HL-60/S4 treated with retinoic acid at 250 ng/mL for 4 days and 3 days (cell line): ENCODE data around the gene CLDN11.

Source experiments
- in situ Hi-C: fragments of 300-500 bp; cut with MboI; formaldehyde crosslinking; loops from 2 replicates; pipeline ENCODE4 v1.7.0; 2022; ENCODE audit warnings: low sequenced_read_pairs

CLDN11 gene

GRCh38 chr3:170418422-170419398 lies at the start of gene CLDN11:
TSS of gene CLDN11 (plus strand) at chr3:170418868. CDS start at chr3:170419067, 199 bp downstream.
- in situ Hi-C loops = no loop called here

GRCh38 chr3:170368921-170369320 lies 49.7 kb upstream of the CLDN11 start:
- in situ Hi-C loops = no loop called here

- in situ Hi-C loops = no loop called here
These were observed 46.3 kb upstream of the CLDN11 start for GRCh38 chr3:170372190-170372879.

- in situ Hi-C loops = loop anchor here (25.0 kb wide), 1 partner anchor 521 kb away; the partner anchor contains the start of gene LRRC31
These were observed 35.1 kb upstream of the CLDN11 start for GRCh38 chr3:170383567-170383966.

- in situ Hi-C loops = loop anchor here (25.0 kb wide), 1 partner anchor 524 kb away; the partner anchor contains the start of gene LRRC31
These were observed 32.2 kb upstream of the CLDN11 start for GRCh38 chr3:170386468-170386867.

- in situ Hi-C loops = loop anchor here (25.0 kb wide), 1 partner anchor 526 kb away; the partner anchor contains the start of gene LRRC31
These were observed 30.7 kb upstream of the CLDN11 start for GRCh38 chr3:170387950-170388349.

GRCh38 chr3:170391108-170391507 lies 27.6 kb upstream of the CLDN11 start:
- in situ Hi-C loops = loop anchor here (25.0 kb wide), 1 partner anchor 529 kb away; the partner anchor contains the start of gene LRRC31

GRCh38 chr3:170397685-170398084 lies 21.0 kb upstream of the CLDN11 start:
- in situ Hi-C loops = loop anchor here (25.0 kb wide), 1 partner anchor 535 kb away; the partner anchor contains the start of gene LRRC31

GRCh38 chr3:170405101-170405500 lies 13.6 kb upstream of the CLDN11 start:
- in situ Hi-C loops = no loop called here

- in situ Hi-C loops = no loop called here
These were observed 8.1 kb upstream of the CLDN11 start for GRCh38 chr3:170410428-170411029.

- in situ Hi-C loops = no loop called here
These were observed 5.4 kb upstream of the CLDN11 start for GRCh38 chr3:170413291-170413690.

- in situ Hi-C loops = no loop called here
These were observed 4.4 kb upstream of the CLDN11 start for GRCh38 chr3:170414202-170414663.

- in situ Hi-C loops = no loop called here
These were observed 1.6 kb upstream of the CLDN11 start for GRCh38 chr3:170417090-170417489.

- in situ Hi-C loops = no loop called here
These were observed 954 bp downstream of the CLDN11 start for GRCh38 chr3:170419557-170420087.

- in situ Hi-C loops = no loop called here
These were observed 1.7 kb downstream of the CLDN11 start for GRCh38 chr3:170420307-170420821.

- in situ Hi-C loops = no loop called here
These were observed 2.5 kb downstream of the CLDN11 start for GRCh38 chr3:170421111-170421641.

- in situ Hi-C loops = no loop called here
These were observed 3.1 kb downstream of the CLDN11 start for GRCh38 chr3:170421758-170422157.

GRCh38 chr3:170423001-170423615 lies 4.4 kb downstream of the CLDN11 start:
- in situ Hi-C loops = no loop called here

GRCh38 chr3:170424879-170425278 lies 6.2 kb downstream of the CLDN11 start:
- in situ Hi-C loops = no loop called here
